Vagina (tissue), 2 donors: Measurements from ENCODE around the gene RBM4. TPM values are rescaled to one million over a fixed set of nuclear protein-coding genes. Genes with fewer than 3 reads are reported as not detected.

Experiments
- DNase-seq, 2 donors: peaks; one replicate each; pipeline ENCODE4 v3.0.0-alpha.2; 2017; ENCODE audit errors: extremely low spot score in 2 of 2
- H3K27ac ChIP-seq: fragments of 200-600 bp; sonication (generic); one replicate; pipeline ENCODE4 v1.5.1; 2019
- H3K27me3 ChIP-seq: fragments of 200-600 bp; sonication (generic); one replicate; pipeline ENCODE4 v1.5.1; 2019
- H3K36me3 ChIP-seq, 2 donors: fragments of 200-600 bp; sonication (generic); one replicate each; pipeline ENCODE4 v1.5.1; 2017 to 2019
- H3K4me1 ChIP-seq: fragments of 200-600 bp; sonication (generic); one replicate; pipeline ENCODE4 v1.5.1; 2019
- H3K4me3 ChIP-seq, 2 donors: fragments of 200-600 bp; sonication (generic); 1 replicate in 1 of 2; 2 replicates in 1 of 2; pipeline ENCODE4 v1.5.1; 2016 to 2019
- H3K9me3 ChIP-seq: fragments of 200-600 bp; sonication (generic); one replicate; pipeline ENCODE4 v1.5.1; 2019
- POLR2A ChIP-seq, 2 donors: fragments of 450-650 bp; IDR thresholded peaks; one replicate each; pipeline ENCODE4 v1.6.1; 2017; ENCODE audit warnings: antibody characterized with exemption in 2 of 2, mild to moderate bottlenecking in 2 of 2, moderate library complexity in 2 of 2
- POLR2AphosphoS5 ChIP-seq, 2 donors: sonication (generic); formaldehyde crosslinking; IDR thresholded peaks; one replicate each; pipeline ENCODE4 v1.9.0; 2017; ENCODE audit warnings: antibody characterized with exemption in 2 of 2, mild to moderate bottlenecking in 2 of 2, low read depth in 1 of 2; ENCODE audit not compliant: insufficient read depth in 1 of 2
- intact Hi-C: fragments of 100-400 bp; cut with DNase I; formaldehyde crosslinking; loops from one replicate; pipeline ENCODE4 v1.15.1; 2023
- total RNA-seq: library from RNA; depleted of rRNA; stranded (reverse); fragments of >200 nt; gene quantifications from one replicate; pipeline ENCODE4 v1.2.3, GENCODE V29; 2016
- TF ChIP-seq, protein P1 (sequence below), 3 experiments: fragments of 450-650 bp in 2 of 3; fragments of 200-600 bp in 1 of 3; sonication (generic) in 1 of 3; IDR thresholded peaks; one replicate each; pipeline ENCODE4 v1.5.1; 2017 to 2019; ENCODE audit warnings: antibody characterized with exemption in 3 of 3, mild to moderate bottlenecking in 2 of 3, moderate library complexity in 2 of 3

Gene RBM4
- total RNA-seq, 1 donor from 2014 or later: 61.1 TPM

DNA sequence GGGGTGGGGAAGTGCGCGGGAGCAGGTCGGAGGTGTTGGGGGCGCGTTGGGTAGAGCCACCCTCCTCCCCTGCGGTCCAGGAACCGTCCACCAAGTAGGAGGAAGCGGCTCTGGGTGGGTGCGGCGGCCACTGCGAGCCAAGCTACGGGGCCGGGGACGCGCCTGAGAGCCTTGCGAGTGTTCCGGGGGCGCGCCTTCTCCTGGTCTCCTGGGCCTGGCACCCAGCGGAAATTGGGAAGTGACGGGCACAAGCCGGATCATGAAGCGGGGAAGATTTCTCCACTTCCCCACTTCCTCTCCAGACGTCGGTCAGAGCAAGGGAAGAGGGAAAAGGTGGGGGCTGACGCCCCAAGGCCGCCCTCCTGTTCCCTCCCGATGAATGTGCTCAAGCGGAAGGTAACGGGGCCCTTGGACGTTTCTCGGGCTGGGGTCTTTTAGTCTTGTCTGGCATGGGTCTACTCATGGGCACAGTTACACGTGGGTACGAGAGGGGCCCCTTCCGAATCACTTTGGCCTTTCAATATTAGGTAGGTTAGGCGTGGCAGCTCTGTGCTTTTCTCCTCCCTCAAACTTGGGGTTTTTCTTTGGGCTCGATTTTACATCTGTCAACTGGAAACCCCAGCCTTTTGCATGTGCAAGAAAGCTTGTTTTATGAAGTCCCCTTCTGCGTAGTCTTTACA, 21.2 kb upstream of the RBM4 start:
- Histone ChIP-seq H3K36me3 (no peaks in the 10 kb centered on the region), H3K27me3 (no peaks in the 10 kb centered on the region), H3K9me3 (no peaks in the 10 kb centered on the region), H3K27ac (peak overlapping the region; percentile 94), H3K4me1 (peaks cover 55% of the 10 kb centered on the region), H3K4me3 (peak overlapping the region; percentile 64 to 88)
- TF ChIP-seq, protein P1, sequence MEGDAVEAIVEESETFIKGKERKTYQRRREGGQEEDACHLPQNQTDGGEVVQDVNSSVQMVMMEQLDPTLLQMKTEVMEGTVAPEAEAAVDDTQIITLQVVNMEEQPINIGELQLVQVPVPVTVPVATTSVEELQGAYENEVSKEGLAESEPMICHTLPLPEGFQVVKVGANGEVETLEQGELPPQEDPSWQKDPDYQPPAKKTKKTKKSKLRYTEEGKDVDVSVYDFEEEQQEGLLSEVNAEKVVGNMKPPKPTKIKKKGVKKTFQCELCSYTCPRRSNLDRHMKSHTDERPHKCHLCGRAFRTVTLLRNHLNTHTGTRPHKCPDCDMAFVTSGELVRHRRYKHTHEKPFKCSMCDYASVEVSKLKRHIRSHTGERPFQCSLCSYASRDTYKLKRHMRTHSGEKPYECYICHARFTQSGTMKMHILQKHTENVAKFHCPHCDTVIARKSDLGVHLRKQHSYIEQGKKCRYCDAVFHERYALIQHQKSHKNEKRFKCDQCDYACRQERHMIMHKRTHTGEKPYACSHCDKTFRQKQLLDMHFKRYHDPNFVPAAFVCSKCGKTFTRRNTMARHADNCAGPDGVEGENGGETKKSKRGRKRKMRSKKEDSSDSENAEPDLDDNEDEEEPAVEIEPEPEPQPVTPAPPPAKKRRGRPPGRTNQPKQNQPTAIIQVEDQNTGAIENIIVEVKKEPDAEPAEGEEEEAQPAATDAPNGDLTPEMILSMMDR (IDR thresholded peaks at IDR 0.05): no peak
- TF ChIP-seq POLR2AphosphoS5 (IDR thresholded peaks at IDR 0.05; ENCODE audit: insufficient read depth in 1 of 2, low read depth in 1 of 2): no peak
- no peak for TF ChIP-seq POLR2A (IDR thresholded peaks at IDR 0.05)
- intact Hi-C loops: no loop called here
- DNase-seq: no peak

DNA sequence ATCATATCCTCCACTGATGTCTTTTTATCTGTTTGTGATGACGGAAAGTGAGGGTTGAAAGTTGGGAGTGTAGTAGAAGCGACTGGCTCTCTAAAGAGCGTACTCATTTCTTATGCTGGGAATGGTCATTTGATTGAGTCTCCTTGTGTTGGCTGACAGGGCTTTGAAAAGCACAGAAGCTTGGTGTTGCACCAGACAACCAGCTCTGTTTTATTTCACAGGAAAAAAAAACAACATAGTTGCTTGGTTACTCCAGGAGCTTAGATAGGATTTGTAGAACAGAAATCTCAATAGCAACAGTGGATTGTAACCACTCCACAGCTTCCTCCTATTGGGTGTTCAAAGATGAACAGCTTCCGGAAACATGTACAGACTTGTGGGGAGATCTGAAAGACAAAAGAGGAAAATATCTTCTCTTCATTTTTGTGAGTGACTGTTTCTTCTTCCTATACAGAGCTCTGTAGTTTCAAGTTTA, 19.4 kb upstream of the RBM4 start:
- TF ChIP-seq, protein P1 (IDR thresholded peaks at IDR 0.05): no peak
- TF ChIP-seq POLR2AphosphoS5 (IDR thresholded peaks at IDR 0.05; ENCODE audit: insufficient read depth in 1 of 2, low read depth in 1 of 2) (peak in 1 of 2 donors; percentile 86), POLR2A (IDR thresholded peaks at IDR 0.05) (no peak)
- DNase-seq: no peak
- intact Hi-C loops: no loop called here

GRCh38 chr11:66624450-66624849, 14.1 kb upstream of the RBM4 start:
- Histone ChIP-seq H3K27ac (no peak overlapping the region), H3K36me3 (peaks cover 0 to 56% of the 10 kb centered on the region in 2 donors), H3K4me1 (peaks cover 61% of the 10 kb centered on the region), H3K9me3 (no peaks in the 10 kb centered on the region), H3K27me3 (no peaks in the 10 kb centered on the region), H3K4me3 (no peak overlapping the region)
- intact Hi-C loops: no loop called here
- no peak for TF ChIP-seq POLR2A (IDR thresholded peaks at IDR 0.05)
- TF ChIP-seq, protein P1 (IDR thresholded peaks at IDR 0.05): no peak
- no peak for TF ChIP-seq POLR2AphosphoS5 (IDR thresholded peaks at IDR 0.05; ENCODE audit: insufficient read depth in 1 of 2, low read depth in 1 of 2)
- no peak for DNase-seq

More for the DNA sequence above, 19.4 kb upstream of the RBM4 start:
- H3K4me3 ChIP-seq: peak overlapping the region; percentile 64 to 88
- H3K27ac ChIP-seq: peak overlapping the region; percentile 8
- peaks cover 73% of the 10 kb centered on the region for H3K4me1 ChIP-seq
- H3K27me3 ChIP-seq: no peaks in the 10 kb centered on the region
- peaks cover 0 to 5% of the 10 kb centered on the region in 2 donors for H3K36me3 ChIP-seq
- H3K9me3 ChIP-seq: no peaks in the 10 kb centered on the region

DNA sequence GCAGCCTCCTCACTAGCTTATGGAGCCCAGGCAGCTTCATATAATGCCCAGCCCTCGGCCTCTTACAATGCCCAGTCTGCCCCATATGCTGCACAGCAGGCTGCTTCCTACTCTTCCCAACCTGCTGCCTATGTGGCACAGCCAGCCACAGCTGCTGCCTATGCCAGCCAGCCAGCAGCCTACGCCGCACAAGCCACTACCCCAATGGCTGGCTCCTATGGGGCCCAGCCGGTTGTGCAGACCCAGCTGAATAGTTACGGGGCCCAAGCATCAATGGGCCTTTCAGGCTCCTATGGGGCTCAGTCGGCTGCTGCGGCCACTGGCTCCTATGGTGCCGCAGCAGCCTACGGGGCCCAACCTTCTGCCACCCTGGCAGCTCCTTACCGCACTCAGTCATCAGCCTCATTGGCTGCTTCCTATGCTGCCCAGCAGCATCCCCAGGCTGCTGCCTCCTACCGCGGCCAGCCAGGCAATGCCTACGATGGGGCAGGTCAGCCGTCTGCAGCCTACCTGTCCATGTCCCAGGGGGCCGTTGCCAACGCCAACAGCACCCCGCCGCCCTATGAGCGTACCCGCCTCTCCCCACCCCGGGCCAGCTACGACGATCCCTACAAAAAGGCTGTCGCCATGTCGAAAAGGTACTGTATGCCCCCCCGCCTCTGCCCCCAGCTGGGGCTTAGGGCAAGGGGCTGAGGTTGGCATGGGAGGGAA, 13.3 kb upstream of the RBM4 start:
- Histone ChIP-seq H3K27me3 (no peaks in the 10 kb centered on the region), H3K4me1 (peaks cover 55% of the 10 kb centered on the region), H3K27ac (no peak overlapping the region), H3K36me3 (peaks cover 0 to 62% of the 10 kb centered on the region in 2 donors), H3K9me3 (no peaks in the 10 kb centered on the region), H3K4me3 (no peak overlapping the region)
- intact Hi-C loops: no loop called here
- TF ChIP-seq POLR2A (IDR thresholded peaks at IDR 0.05) (no peak), POLR2AphosphoS5 (IDR thresholded peaks at IDR 0.05; ENCODE audit: insufficient read depth in 1 of 2, low read depth in 1 of 2) (no peak)
- TF ChIP-seq, protein P1 (IDR thresholded peaks at IDR 0.05): no peak
- DNase-seq: no peak
